HEK293 (cell line): ENCODE measurements around the gene AGBL3.

ENCODE experiments used
- CTCF ChIA-PET: fragments of 350-600 bp; formaldehyde crosslinking; extraction: SDS; loops from one replicate; lab custom pipeline; 2021; ENCODE audit warnings: antibody characterized with exemption; lab: Yijun Ruan, JAX
- POLR2A ChIA-PET: fragments of 300-600 bp; formaldehyde crosslinking; extraction: SDS; loops from one replicate; lab custom pipeline; 2020; ENCODE audit warnings: antibody characterized with exemption, inconsistent platforms; lab: Yijun Ruan, JAX
- H3K27ac ChIP-seq: fragments of 200-500 bp; sonication (Bioruptor generic); 2 replicates; pipeline ENCODE4 v1.5.1; 2014; ENCODE audit warnings: low read depth, low read length, control low read depth, inconsistent platforms; ENCODE audit errors: extremely low read depth
- H3K36me3 ChIP-seq, 2 experiments: fragments of 200-500 bp in 1 of 2; sonication (Bioruptor generic) in 1 of 2; 1 replicate in 1 of 2; 2 replicates in 1 of 2; pipeline ENCODE4 v1.5.1; 2014 to 2017; ENCODE audit warnings: inconsistent platforms in 2 of 2, low read length in 2 of 2; ENCODE audit not compliant: control insufficient read depth in 2 of 2, insufficient read depth in 1 of 2
- H3K4me1 ChIP-seq: fragments of 200-500 bp; sonication (Bioruptor generic); 2 replicates; pipeline ENCODE4 v1.5.1; 2014; ENCODE audit warnings: mild to moderate bottlenecking, low read length, inconsistent platforms; ENCODE audit not compliant: control insufficient read depth, insufficient read depth
- H3K4me3 ChIP-seq: 2 replicates; pipeline ENCODE4 v1.5.1; 2011; ENCODE audit warnings: low read depth, mild to moderate bottlenecking, control low read depth, low read length, moderate library complexity
- H3K9me3 ChIP-seq: fragments of 200-500 bp; sonication (Bioruptor generic); 2 replicates; pipeline ENCODE4 v1.5.1; 2014; ENCODE audit warnings: low read depth, low read length, inconsistent platforms; ENCODE audit not compliant: control insufficient read depth, insufficient read depth
- GLIS1 ChIP-seq: fragments of 450-650 bp; formaldehyde crosslinking; IDR thresholded peaks from 2 replicates; pipeline ENCODE4 v1.5.1; 2016; ENCODE audit warnings: missing biosample characterization, missing genetic modification characterization
- PRDM6 ChIP-seq: fragments of 450-650 bp; formaldehyde crosslinking; IDR thresholded peaks from 2 replicates; pipeline ENCODE4 v1.5.1; 2017; ENCODE audit warnings: missing biosample characterization, missing genetic modification characterization
- REPIN1 ChIP-seq: fragments of 450-650 bp; formaldehyde crosslinking; IDR thresholded peaks from 2 replicates; pipeline ENCODE4 v1.5.1; 2017; ENCODE audit warnings: missing biosample characterization, missing genetic modification characterization, low read depth
- SP2 ChIP-seq: fragments of 450-650 bp; formaldehyde crosslinking; IDR thresholded peaks from 2 replicates; pipeline ENCODE4 v1.5.1; 2016; ENCODE audit warnings: missing biosample characterization, missing genetic modification characterization
- SP7 ChIP-seq: fragments of 450-650 bp; formaldehyde crosslinking; IDR thresholded peaks from 2 replicates; pipeline ENCODE4 v1.5.1; 2016; ENCODE audit warnings: missing biosample characterization, missing genetic modification characterization
- ZFP37 ChIP-seq: fragments of 450-650 bp; formaldehyde crosslinking; IDR thresholded peaks from 2 replicates; pipeline ENCODE4 v1.5.1; 2016; ENCODE audit warnings: missing biosample characterization, missing genetic modification characterization
- ZNF19 ChIP-seq: fragments of 450-650 bp; formaldehyde crosslinking; IDR thresholded peaks from 2 replicates; pipeline ENCODE4; 2016; ENCODE audit warnings: missing biosample characterization, missing genetic modification characterization, low read depth
- ZNF202 ChIP-seq: fragments of 450-650 bp; formaldehyde crosslinking; IDR thresholded peaks from 2 replicates; pipeline ENCODE4 v1.5.1; 2016; ENCODE audit warnings: missing biosample characterization, missing genetic modification characterization, borderline replicate concordance
- ZNF280D ChIP-seq: fragments of 450-650 bp; formaldehyde crosslinking; IDR thresholded peaks from 2 replicates; pipeline ENCODE4 v1.5.1; 2016; ENCODE audit warnings: missing biosample characterization, missing genetic modification characterization
- ZNF302 ChIP-seq: fragments of 450-650 bp; formaldehyde crosslinking; IDR thresholded peaks from 2 replicates; pipeline ENCODE4 v1.5.1; 2016; ENCODE audit warnings: missing biosample characterization, missing genetic modification characterization, low read depth
- ZNF324 ChIP-seq: fragments of 450-650 bp; formaldehyde crosslinking; IDR thresholded peaks from 2 replicates; pipeline ENCODE4 v1.5.1; 2016; ENCODE audit warnings: missing biosample characterization, missing genetic modification characterization
- ZNF366 ChIP-seq: fragments of 450-650 bp; formaldehyde crosslinking; conservative IDR thresholded peaks from 2 replicates; pipeline ENCODE4 v1.5.1; 2016; ENCODE audit warnings: missing biosample characterization, missing genetic modification characterization
- ZNF394 ChIP-seq: fragments of 450-650 bp; formaldehyde crosslinking; IDR thresholded peaks from 2 replicates; pipeline ENCODE4 v1.5.1; 2016; ENCODE audit warnings: missing biosample characterization, missing genetic modification characterization, mild to moderate bottlenecking, moderate library complexity, borderline replicate concordance
- ZNF423 ChIP-seq: fragments of 450-650 bp; formaldehyde crosslinking; IDR thresholded peaks from 2 replicates; pipeline ENCODE4 v1.5.1; 2016; ENCODE audit warnings: missing biosample characterization, missing genetic modification characterization
- ZNF473 ChIP-seq: fragments of 450-650 bp; formaldehyde crosslinking; IDR thresholded peaks from 2 replicates; pipeline ENCODE4 v1.5.1; 2017; ENCODE audit warnings: missing biosample characterization, missing genetic modification characterization
- ZNF544 ChIP-seq: fragments of 450-650 bp; formaldehyde crosslinking; IDR thresholded peaks from 2 replicates; pipeline ENCODE4 v1.5.0; 2017; ENCODE audit warnings: missing biosample characterization, missing genetic modification characterization
- ZNF580 ChIP-seq: fragments of 450-650 bp; formaldehyde crosslinking; IDR thresholded peaks from 2 replicates; pipeline ENCODE4 v1.5.1; 2016; ENCODE audit warnings: missing biosample characterization, missing genetic modification characterization
- ZNF623 ChIP-seq: fragments of 450-650 bp; formaldehyde crosslinking; IDR thresholded peaks from 2 replicates; pipeline ENCODE4 v1.5.1; 2016; ENCODE audit warnings: missing biosample characterization, missing genetic modification characterization
- ZNF626 ChIP-seq: fragments of 450-650 bp; sonication (Bioruptor Pico); formaldehyde crosslinking; IDR thresholded peaks from 2 replicates; pipeline ENCODE4 v1.5.1; 2018; ENCODE audit warnings: missing biosample characterization, missing genetic modification characterization, inconsistent platforms
- ZNF629 ChIP-seq: fragments of 450-650 bp; formaldehyde crosslinking; IDR thresholded peaks from 2 replicates; pipeline ENCODE4 v1.5.1; 2017; ENCODE audit warnings: missing biosample characterization, missing genetic modification characterization
- ZNF645 ChIP-seq: fragments of 450-650 bp; formaldehyde crosslinking; IDR thresholded peaks from 2 replicates; pipeline ENCODE4; 2016; ENCODE audit warnings: missing biosample characterization, missing genetic modification characterization
- ZNF792 ChIP-seq: fragments of 450-650 bp; formaldehyde crosslinking; IDR thresholded peaks from 2 replicates; pipeline ENCODE4 v1.5.1; 2016; ENCODE audit warnings: missing biosample characterization, missing genetic modification characterization
- ZNF830 ChIP-seq: fragments of 450-650 bp; IDR thresholded peaks from 2 replicates; pipeline ENCODE4 v1.5.0; 2018; ENCODE audit warnings: missing biosample characterization, missing genetic modification characterization, low read depth, mild to moderate bottlenecking, moderate library complexity
- ZXDB ChIP-seq: fragments of 450-650 bp; formaldehyde crosslinking; IDR thresholded peaks from 2 replicates; pipeline ENCODE4 v1.5.1; 2016; ENCODE audit warnings: missing biosample characterization, missing genetic modification characterization
- TF ChIP-seq, protein P1 (sequence below): fragments of 450-650 bp; formaldehyde crosslinking; IDR thresholded peaks from 2 replicates; pipeline ENCODE4 v1.5.1; 2016; ENCODE audit warnings: missing biosample characterization, missing genetic modification characterization

AGBL3 gene

GRCh38 chr7:134940729-134941128 lies 45.6 kb upstream of the AGBL3 start:
- ChIA-PET POLR2A (interaction anchor here (1.5 kb wide), 1 partner anchor 54 kb away, joined by 5 read pairs; no protein-coding TSS in a partner anchor), CTCF (interaction anchor here (0.5 to 2.0 kb wide), 6 partner anchors 10 to 309 kb away, joined by 3 to 8 read pairs (median 5); no protein-coding TSS in a partner anchor)
- Histone ChIP-seq H3K27ac (no peak overlapping the region), H3K36me3 (no peaks in the 10 kb centered on the region), H3K4me1 (no peaks in the 10 kb centered on the region), H3K9me3 (no peaks in the 10 kb centered on the region), H3K4me3 (no peak overlapping the region)
- TF ChIP-seq ZNF19: no peak
- TF ChIP-seq ZNF580: no peak
- no peak for TF ChIP-seq ZNF394 (tag by site-specific recombination)
- no peak for TF ChIP-seq ZNF280D

DNA sequence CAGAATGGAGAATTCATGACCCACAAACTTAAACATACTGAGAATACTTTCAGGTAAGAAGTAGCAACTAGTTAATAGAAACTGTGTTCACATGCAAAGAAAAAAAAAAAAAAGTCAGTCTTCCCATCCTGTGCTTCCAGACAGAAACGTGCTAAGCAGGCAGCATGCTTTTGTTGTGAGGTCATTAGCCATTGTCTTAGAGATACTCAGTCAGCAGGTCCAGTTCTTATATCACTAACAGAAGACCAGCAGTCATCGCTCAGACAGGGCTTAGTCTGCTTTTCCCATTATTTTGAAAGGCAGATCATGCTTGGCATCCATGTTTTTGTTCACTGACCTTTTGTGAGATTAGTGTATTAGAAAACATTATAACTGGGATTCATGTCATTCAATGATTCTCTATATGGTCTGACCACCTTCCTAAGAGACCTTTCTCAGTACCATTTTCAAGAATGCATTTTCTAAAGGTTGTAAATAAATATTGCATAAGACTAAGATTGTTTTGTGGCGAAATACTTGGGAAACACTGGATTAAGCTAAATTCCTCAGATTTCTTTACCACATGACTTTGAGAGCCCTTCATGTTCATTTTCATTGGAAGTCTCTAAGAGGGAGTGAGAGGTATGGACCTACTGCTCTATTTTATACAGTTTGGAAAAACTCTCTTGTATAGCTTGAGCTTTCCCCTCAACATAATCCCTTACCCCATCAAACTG lies 45.0 kb upstream of the AGBL3 start:
- ChIA-PET POLR2A (interaction anchor here (1.5 kb wide), 1 partner anchor 55 kb away, joined by 5 read pairs; no protein-coding TSS in a partner anchor), CTCF (interaction anchor here (0.5 to 2.3 kb wide), 6 partner anchors 11 to 310 kb away, joined by 3 to 8 read pairs (median 5); no protein-coding TSS in a partner anchor)
- Histone ChIP-seq H3K4me1 (no peaks in the 10 kb centered on the region), H3K27ac (no peak overlapping the region), H3K9me3 (no peaks in the 10 kb centered on the region), H3K4me3 (no peak overlapping the region), H3K36me3 (no peaks in the 10 kb centered on the region)
- no peak for TF ChIP-seq ZNF302
- no peak for TF ChIP-seq ZNF830
- TF ChIP-seq ZNF626 (tag by site-specific recombination): no peak
- peak; percentile 40; the same call in 1 of the 2 replicates for TF ChIP-seq ZNF629 (tag by site-specific recombination)
- TF ChIP-seq ZNF324 (tag by site-specific recombination): no peak
- no peak for TF ChIP-seq ZNF623 (tag by site-specific recombination)
- TF ChIP-seq ZXDB: no peak
- TF ChIP-seq REPIN1 (tag by site-specific recombination): no peak
- TF ChIP-seq ZNF366 (tag by site-specific recombination): peak; percentile 51
- TF ChIP-seq ZNF423 (tag by site-specific recombination): no peak
- no peak for TF ChIP-seq ZNF202 (tag by site-specific recombination)
- no peak for TF ChIP-seq SP7 (tag by site-specific recombination)
- TF ChIP-seq ZNF645 (tag by site-specific recombination): no peak
- no peak for TF ChIP-seq ZNF473 (tag by site-specific recombination)
- TF ChIP-seq, protein P1, sequence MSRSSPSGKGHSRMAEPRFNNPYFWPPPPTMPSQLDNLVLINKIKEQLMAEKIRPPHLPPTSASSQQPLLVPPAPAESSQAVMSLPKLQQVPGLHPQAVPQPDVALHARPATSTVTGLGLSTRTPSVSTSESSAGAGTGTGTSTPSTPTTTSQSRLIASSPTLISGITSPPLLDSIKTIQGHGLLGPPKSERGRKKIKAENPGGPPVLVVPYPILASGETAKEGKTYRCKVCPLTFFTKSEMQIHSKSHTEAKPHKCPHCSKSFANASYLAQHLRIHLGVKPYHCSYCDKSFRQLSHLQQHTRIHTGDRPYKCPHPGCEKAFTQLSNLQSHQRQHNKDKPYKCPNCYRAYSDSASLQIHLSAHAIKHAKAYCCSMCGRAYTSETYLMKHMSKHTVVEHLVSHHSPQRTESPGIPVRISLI (tag by site-specific recombination): peak; percentile 88
- TF ChIP-seq SP2: no peak
- no peak for TF ChIP-seq ZNF792 (tag by site-specific recombination)
- TF ChIP-seq GLIS1 (tag by site-specific recombination): no peak
- TF ChIP-seq ZNF544 (tag by site-specific recombination): no peak
- no peak for TF ChIP-seq PRDM6
- TF ChIP-seq ZFP37: peak; percentile 51; the same call in 1 of the 2 replicates
